ENCODE measurements around the gene CEL.

- TF ChIP-seq ZNF121 (CRISPR knock-in tag; IDR thresholded peaks at IDR 0.05) (no peak), PRDM15 (CRISPR knock-in tag; IDR thresholded peaks at IDR 0.05) (no peak), CTCF (IDR thresholded peaks at IDR 0.05) (no peak)
Measured at GRCh38 chr9:133118568-133118967, 56.8 kb downstream of the CEL start.
